ENCODE data around the gene TSR1. TPM values are rescaled to one million over a fixed set of nuclear protein-coding genes. Genes with fewer than 3 reads are reported as not detected.

Gene TSR1
- total and polyA plus RNA-seq, 9 donors = 27.4 to 46.0 (median 35.6) TPM

GRCh38 chr17:2369551-2370210, 33.4 kb upstream of the TSR1 start:
- no peaks in the 10 kb centered on the region for H3K27me3 ChIP-seq (ENCODE audit: control insufficient read depth, insufficient read depth, low read length)
- no peaks in the 10 kb centered on the region for H3K9me3 ChIP-seq (replicated peaks; ENCODE audit: control insufficient read depth, low read depth, low read length)
- WGBS (ENCODE audit: insufficient coverage) = 33% methylated on average over 18 of the region's 20 CpGs
- H3K27ac ChIP-seq (ENCODE audit: low read length) = no peak overlapping the region
- H3K4me3 ChIP-seq (ENCODE audit: low read length) = no peak overlapping the region
- peaks cover 64% of the 10 kb centered on the region for H3K36me3 ChIP-seq (ENCODE audit: control insufficient read depth, insufficient read depth, low read length)
- no peak for DNase-seq
- peaks cover 3% of the 10 kb centered on the region for H3K4me1 ChIP-seq (ENCODE audit: control insufficient read depth, insufficient read depth, low read length)

- Histone ChIP-seq H3K4me1 (ENCODE audit: control insufficient read depth, insufficient read depth, low read length) (peaks cover 9% of the 10 kb centered on the region), H3K9me3 (replicated peaks; ENCODE audit: control insufficient read depth, low read depth, low read length) (no peaks in the 10 kb centered on the region), H3K36me3 (ENCODE audit: control insufficient read depth, insufficient read depth, low read length) (peaks cover 63% of the 10 kb centered on the region), H3K27me3 (ENCODE audit: control insufficient read depth, insufficient read depth, low read length) (no peaks in the 10 kb centered on the region), H3K4me3 (ENCODE audit: low read length) (no peak overlapping the region), H3K27ac (ENCODE audit: low read length) (no peak overlapping the region)
- 53% methylated on average over 4 of the region's 5 CpGs for WGBS (ENCODE audit: insufficient coverage)
- DNase-seq = no peak
Observed at GRCh38 chr17:2369039-2369438, 32.8 kb upstream of the TSR1 start.

GRCh38 chr17:2368359-2368758, 32.1 kb upstream of the TSR1 start:
- no peak overlapping the region for H3K4me3 ChIP-seq (ENCODE audit: low read length)
- peaks cover 57% of the 10 kb centered on the region for H3K36me3 ChIP-seq (ENCODE audit: control insufficient read depth, insufficient read depth, low read length)
- WGBS (ENCODE audit: insufficient coverage) = 82% methylated on average over 7 of the region's 8 CpGs
- no peak overlapping the region for H3K27ac ChIP-seq (ENCODE audit: low read length)
- no peak for DNase-seq
- H3K4me1 ChIP-seq (ENCODE audit: control insufficient read depth, insufficient read depth, low read length) = peaks cover 16% of the 10 kb centered on the region
- H3K27me3 ChIP-seq (ENCODE audit: control insufficient read depth, insufficient read depth, low read length) = no peaks in the 10 kb centered on the region
- no peaks in the 10 kb centered on the region for H3K9me3 ChIP-seq (replicated peaks; ENCODE audit: control insufficient read depth, low read depth, low read length)

- Histone ChIP-seq H3K36me3 (ENCODE audit: control insufficient read depth, insufficient read depth, low read length) (peaks cover 56% of the 10 kb centered on the region), H3K4me1 (ENCODE audit: control insufficient read depth, insufficient read depth, low read length) (peaks cover 18% of the 10 kb centered on the region), H3K4me3 (ENCODE audit: low read length) (no peak overlapping the region), H3K27me3 (ENCODE audit: control insufficient read depth, insufficient read depth, low read length) (no peaks in the 10 kb centered on the region), H3K9me3 (replicated peaks; ENCODE audit: control insufficient read depth, low read depth, low read length) (no peaks in the 10 kb centered on the region), H3K27ac (ENCODE audit: low read length) (no peak overlapping the region)
- DNase-seq = no peak
- WGBS (ENCODE audit: insufficient coverage) = 72% methylated on average over 10 of the region's 26 CpGs
Observed at GRCh38 chr17:2366747-2367494, 30.7 kb upstream of the TSR1 start.

- WGBS (ENCODE audit: insufficient coverage) = 93% methylated on average over 13 of the region's 20 CpGs
- Histone ChIP-seq H3K4me3 (ENCODE audit: low read length) (no peak overlapping the region), H3K27ac (ENCODE audit: low read length) (no peak overlapping the region), H3K27me3 (ENCODE audit: control insufficient read depth, insufficient read depth, low read length) (no peaks in the 10 kb centered on the region), H3K4me1 (ENCODE audit: control insufficient read depth, insufficient read depth, low read length) (peaks cover 18% of the 10 kb centered on the region), H3K9me3 (replicated peaks; ENCODE audit: control insufficient read depth, low read depth, low read length) (no peaks in the 10 kb centered on the region), H3K36me3 (ENCODE audit: control insufficient read depth, insufficient read depth, low read length) (peaks cover 48% of the 10 kb centered on the region)
- DNase-seq = no peak
Observed at GRCh38 chr17:2365132-2365531, 28.9 kb upstream of the TSR1 start.

GRCh38 chr17:2364763-2365116, 28.5 kb upstream of the TSR1 start:
- peaks cover 19% of the 10 kb centered on the region for H3K4me1 ChIP-seq (ENCODE audit: control insufficient read depth, insufficient read depth, low read length)
- no peak overlapping the region for H3K4me3 ChIP-seq (ENCODE audit: low read length)
- H3K36me3 ChIP-seq (ENCODE audit: control insufficient read depth, insufficient read depth, low read length) = peaks cover 48% of the 10 kb centered on the region
- H3K9me3 ChIP-seq (replicated peaks; ENCODE audit: control insufficient read depth, low read depth, low read length) = no peaks in the 10 kb centered on the region
- no peak overlapping the region for H3K27ac ChIP-seq (ENCODE audit: low read length)
- DNase-seq = no peak
- H3K27me3 ChIP-seq (ENCODE audit: control insufficient read depth, insufficient read depth, low read length) = no peaks in the 10 kb centered on the region
- 86% methylated on average over 8 of the region's 12 CpGs for WGBS (ENCODE audit: insufficient coverage)

- Histone ChIP-seq H3K9me3 (replicated peaks; ENCODE audit: control insufficient read depth, low read depth, low read length) (no peaks in the 10 kb centered on the region), H3K27me3 (ENCODE audit: control insufficient read depth, insufficient read depth, low read length) (no peaks in the 10 kb centered on the region), H3K27ac (ENCODE audit: low read length) (no peak overlapping the region), H3K4me1 (ENCODE audit: control insufficient read depth, insufficient read depth, low read length) (peaks cover 24% of the 10 kb centered on the region), H3K4me3 (ENCODE audit: low read length) (no peak overlapping the region), H3K36me3 (ENCODE audit: control insufficient read depth, insufficient read depth, low read length) (peaks cover 48% of the 10 kb centered on the region)
- peak; percentile 62 for DNase-seq
- 52% methylated on average over 23 of the region's 26 CpGs for WGBS (ENCODE audit: insufficient coverage)
Observed at GRCh38 chr17:2363851-2364762, 27.9 kb upstream of the TSR1 start.

GRCh38 chr17:2363318-2363717, 27.1 kb upstream of the TSR1 start:
- peaks cover 47% of the 10 kb centered on the region for H3K36me3 ChIP-seq (ENCODE audit: control insufficient read depth, insufficient read depth, low read length)
- H3K27ac ChIP-seq (ENCODE audit: low read length) = no peak overlapping the region
- no peaks in the 10 kb centered on the region for H3K27me3 ChIP-seq (ENCODE audit: control insufficient read depth, insufficient read depth, low read length)

GRCh38 chr17:2362881-2363280, 26.6 kb upstream of the TSR1 start:
- 92% methylated on average over 12 of the region's 14 CpGs for WGBS (ENCODE audit: insufficient coverage)
- DNase-seq = no peak
- Histone ChIP-seq H3K36me3 (ENCODE audit: control insufficient read depth, insufficient read depth, low read length) (peaks cover 43% of the 10 kb centered on the region), H3K4me1 (ENCODE audit: control insufficient read depth, insufficient read depth, low read length) (peaks cover 26% of the 10 kb centered on the region), H3K27ac (ENCODE audit: low read length) (no peak overlapping the region), H3K27me3 (ENCODE audit: control insufficient read depth, insufficient read depth, low read length) (no peaks in the 10 kb centered on the region), H3K4me3 (ENCODE audit: low read length) (no peak overlapping the region), H3K9me3 (replicated peaks; ENCODE audit: control insufficient read depth, low read depth, low read length) (no peaks in the 10 kb centered on the region)

More at GRCh38 chr17:2363318-2363717, 27.1 kb upstream of the TSR1 start:
- Histone ChIP-seq H3K9me3 (replicated peaks; ENCODE audit: control insufficient read depth, low read depth, low read length) (no peaks in the 10 kb centered on the region), H3K4me1 (ENCODE audit: control insufficient read depth, insufficient read depth, low read length) (peaks cover 26% of the 10 kb centered on the region), H3K4me3 (ENCODE audit: low read length) (no peak overlapping the region)
- no peak for DNase-seq
- WGBS (ENCODE audit: insufficient coverage) = 92% methylated on average over 20 of the region's 21 CpGs

GRCh38 chr17:2362416-2362815, 26.2 kb upstream of the TSR1 start:
- no peak overlapping the region for H3K27ac ChIP-seq (ENCODE audit: low read length)
- peaks cover 26% of the 10 kb centered on the region for H3K4me1 ChIP-seq (ENCODE audit: control insufficient read depth, insufficient read depth, low read length)
- DNase-seq = no peak
- H3K36me3 ChIP-seq (ENCODE audit: control insufficient read depth, insufficient read depth, low read length) = peaks cover 39% of the 10 kb centered on the region
- H3K9me3 ChIP-seq (replicated peaks; ENCODE audit: control insufficient read depth, low read depth, low read length) = no peaks in the 10 kb centered on the region
- no peaks in the 10 kb centered on the region for H3K27me3 ChIP-seq (ENCODE audit: control insufficient read depth, insufficient read depth, low read length)
- H3K4me3 ChIP-seq (ENCODE audit: low read length) = no peak overlapping the region
- 93% methylated on average over 19 of the region's 19 CpGs for WGBS (ENCODE audit: insufficient coverage)

Measured in muscle of leg (tissue), 11 donors.